ENCODE results near the gene LEMD1. TPM values are rescaled to one million over a fixed set of nuclear protein-coding genes. Genes with fewer than 3 reads are reported as not detected.

Gene LEMD1
- total RNA-seq, 1 experiment from 2014 or later, result 26.3 TPM

DNA sequence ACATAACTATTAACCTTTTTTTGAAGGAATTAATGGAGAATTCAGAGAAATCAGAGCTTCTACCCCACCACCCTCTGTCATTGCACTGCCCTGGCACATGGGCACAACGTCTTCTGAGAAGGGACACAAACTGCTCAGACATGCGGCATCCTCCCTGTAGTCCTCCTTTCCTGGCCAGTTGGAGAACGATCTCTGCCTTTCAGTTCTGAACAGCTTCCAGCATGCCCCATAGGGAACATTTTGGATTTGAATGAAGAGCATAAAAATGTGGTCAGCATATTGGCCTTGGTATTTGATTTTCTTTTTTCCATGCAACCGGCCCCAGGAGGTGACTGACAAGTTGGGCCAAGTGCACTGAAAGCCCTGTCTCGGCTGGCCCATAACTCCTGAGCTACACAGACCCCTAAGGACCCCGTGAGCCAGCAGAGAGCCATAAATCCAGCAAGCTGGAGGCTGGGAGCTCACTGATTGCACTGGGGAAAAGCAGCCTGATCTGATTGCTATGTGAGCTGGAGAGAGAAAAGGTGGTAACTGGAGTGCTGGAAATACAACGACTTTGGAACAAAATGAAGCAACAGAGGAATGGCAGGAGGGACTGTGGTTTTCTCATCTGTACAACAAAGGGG is 44.9 kb upstream of the LEMD1 start:
- CTCF ChIA-PET, result interaction anchor here (0.9 to 2.1 kb wide), 6 partner anchors 19 to 113 kb away, joined by 3 to 12 read pairs (median 6); no protein-coding TSS in a partner anchor
- POLR2A ChIA-PET, result no interaction called here
- H3K9me3 Mint-ChIP-seq, result no peaks in the 10 kb centered on the region
- no peak overlapping the region for H3K4me3 Mint-ChIP-seq
- ATAC-seq (no peak), DNase-seq (ENCODE audit: low spot score) (no peak)
- H3K27ac Mint-ChIP-seq, result no peak overlapping the region
- no peak for TF ChIP-seq NFYB (CRISPR knock-in tag; conservative IDR thresholded peaks at IDR 0.05; ENCODE audit: low read depth)
- H3K4me1 Mint-ChIP-seq, result peaks cover 17% of the 10 kb centered on the region
- peaks cover 7% of the 10 kb centered on the region for H3K27me3 Mint-ChIP-seq (ENCODE audit: low read depth)
- H3K36me3 Mint-ChIP-seq, result no peaks in the 10 kb centered on the region

DNA sequence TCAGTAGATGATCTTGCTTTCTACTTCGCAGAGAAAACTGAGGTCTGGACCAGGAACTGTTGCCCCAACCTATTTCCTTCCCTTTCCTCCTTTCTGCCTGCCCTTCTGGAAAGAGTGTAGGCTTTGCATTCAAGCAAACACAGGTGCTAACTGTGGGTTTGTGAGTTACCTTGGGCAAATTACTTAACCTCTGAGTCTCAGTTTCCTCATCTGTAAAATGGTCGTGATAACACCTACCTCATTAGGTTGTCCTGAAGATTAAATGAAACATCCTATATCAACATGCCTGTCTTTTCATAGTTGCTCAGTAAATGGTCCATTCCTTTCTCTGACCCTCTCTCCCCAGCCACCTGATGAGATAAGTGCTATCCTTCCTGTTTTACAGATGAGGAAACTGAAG is 43.5 kb upstream of the LEMD1 start:
- Mint-ChIP-seq H3K9me3 (no peaks in the 10 kb centered on the region), H3K36me3 (no peaks in the 10 kb centered on the region), H3K27ac (no peak overlapping the region), H3K27me3 (ENCODE audit: low read depth) (peaks cover 9% of the 10 kb centered on the region), H3K4me3 (no peak overlapping the region), H3K4me1 (peaks cover 17% of the 10 kb centered on the region)
- TF ChIP-seq ZNF219 (CRISPR knock-in tag; IDR thresholded peaks at IDR 0.05; ENCODE audit: borderline replicate concordance), result no peak
- no peak for TF ChIP-seq ZNF423 (CRISPR knock-in tag; IDR thresholded peaks at IDR 0.05)
- TF ChIP-seq HMGA2 (CRISPR knock-in tag; IDR thresholded peaks at IDR 0.05), result no peak
- no peak for TF ChIP-seq NFYB (CRISPR knock-in tag; conservative IDR thresholded peaks at IDR 0.05; ENCODE audit: low read depth)
- TF ChIP-seq, protein P1, sequence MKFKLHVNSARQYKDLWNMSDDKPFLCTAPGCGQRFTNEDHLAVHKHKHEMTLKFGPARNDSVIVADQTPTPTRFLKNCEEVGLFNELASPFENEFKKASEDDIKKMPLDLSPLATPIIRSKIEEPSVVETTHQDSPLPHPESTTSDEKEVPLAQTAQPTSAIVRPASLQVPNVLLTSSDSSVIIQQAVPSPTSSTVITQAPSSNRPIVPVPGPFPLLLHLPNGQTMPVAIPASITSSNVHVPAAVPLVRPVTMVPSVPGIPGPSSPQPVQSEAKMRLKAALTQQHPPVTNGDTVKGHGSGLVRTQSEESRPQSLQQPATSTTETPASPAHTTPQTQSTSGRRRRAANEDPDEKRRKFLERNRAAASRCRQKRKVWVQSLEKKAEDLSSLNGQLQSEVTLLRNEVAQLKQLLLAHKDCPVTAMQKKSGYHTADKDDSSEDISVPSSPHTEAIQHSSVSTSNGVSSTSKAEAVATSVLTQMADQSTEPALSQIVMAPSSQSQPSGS (CRISPR knock-in tag; IDR thresholded peaks at IDR 0.05; ENCODE audit: borderline replicate concordance, low read depth), result no peak
- TF ChIP-seq ZNF396 (CRISPR knock-in tag; IDR thresholded peaks at IDR 0.05; ENCODE audit: borderline replicate concordance), result no peak
- no peak for TF ChIP-seq GRHL2 (CRISPR knock-in tag; IDR thresholded peaks at IDR 0.05; ENCODE audit: insufficient replicate concordance, severe bottlenecking)
- TF ChIP-seq, protein P2, sequence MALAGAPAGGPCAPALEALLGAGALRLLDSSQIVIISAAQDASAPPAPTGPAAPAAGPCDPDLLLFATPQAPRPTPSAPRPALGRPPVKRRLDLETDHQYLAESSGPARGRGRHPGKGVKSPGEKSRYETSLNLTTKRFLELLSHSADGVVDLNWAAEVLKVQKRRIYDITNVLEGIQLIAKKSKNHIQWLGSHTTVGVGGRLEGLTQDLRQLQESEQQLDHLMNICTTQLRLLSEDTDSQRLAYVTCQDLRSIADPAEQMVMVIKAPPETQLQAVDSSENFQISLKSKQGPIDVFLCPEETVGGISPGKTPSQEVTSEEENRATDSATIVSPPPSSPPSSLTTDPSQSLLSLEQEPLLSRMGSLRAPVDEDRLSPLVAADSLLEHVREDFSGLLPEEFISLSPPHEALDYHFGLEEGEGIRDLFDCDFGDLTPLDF (CRISPR knock-in tag; IDR thresholded peaks at IDR 0.05), result no peak
- no peak for TF ChIP-seq RORB (CRISPR knock-in tag; IDR thresholded peaks at IDR 0.05)
- no peak for TF ChIP-seq RELA (CRISPR knock-in tag; IDR thresholded peaks at IDR 0.05; ENCODE audit: borderline replicate concordance)
- TF ChIP-seq OVOL2 (CRISPR knock-in tag; IDR thresholded peaks at IDR 0.05; ENCODE audit: borderline replicate concordance), result no peak
- no peak for TF ChIP-seq NR2C2 (CRISPR knock-in tag; IDR thresholded peaks at IDR 0.05)
- TF ChIP-seq, protein P3, sequence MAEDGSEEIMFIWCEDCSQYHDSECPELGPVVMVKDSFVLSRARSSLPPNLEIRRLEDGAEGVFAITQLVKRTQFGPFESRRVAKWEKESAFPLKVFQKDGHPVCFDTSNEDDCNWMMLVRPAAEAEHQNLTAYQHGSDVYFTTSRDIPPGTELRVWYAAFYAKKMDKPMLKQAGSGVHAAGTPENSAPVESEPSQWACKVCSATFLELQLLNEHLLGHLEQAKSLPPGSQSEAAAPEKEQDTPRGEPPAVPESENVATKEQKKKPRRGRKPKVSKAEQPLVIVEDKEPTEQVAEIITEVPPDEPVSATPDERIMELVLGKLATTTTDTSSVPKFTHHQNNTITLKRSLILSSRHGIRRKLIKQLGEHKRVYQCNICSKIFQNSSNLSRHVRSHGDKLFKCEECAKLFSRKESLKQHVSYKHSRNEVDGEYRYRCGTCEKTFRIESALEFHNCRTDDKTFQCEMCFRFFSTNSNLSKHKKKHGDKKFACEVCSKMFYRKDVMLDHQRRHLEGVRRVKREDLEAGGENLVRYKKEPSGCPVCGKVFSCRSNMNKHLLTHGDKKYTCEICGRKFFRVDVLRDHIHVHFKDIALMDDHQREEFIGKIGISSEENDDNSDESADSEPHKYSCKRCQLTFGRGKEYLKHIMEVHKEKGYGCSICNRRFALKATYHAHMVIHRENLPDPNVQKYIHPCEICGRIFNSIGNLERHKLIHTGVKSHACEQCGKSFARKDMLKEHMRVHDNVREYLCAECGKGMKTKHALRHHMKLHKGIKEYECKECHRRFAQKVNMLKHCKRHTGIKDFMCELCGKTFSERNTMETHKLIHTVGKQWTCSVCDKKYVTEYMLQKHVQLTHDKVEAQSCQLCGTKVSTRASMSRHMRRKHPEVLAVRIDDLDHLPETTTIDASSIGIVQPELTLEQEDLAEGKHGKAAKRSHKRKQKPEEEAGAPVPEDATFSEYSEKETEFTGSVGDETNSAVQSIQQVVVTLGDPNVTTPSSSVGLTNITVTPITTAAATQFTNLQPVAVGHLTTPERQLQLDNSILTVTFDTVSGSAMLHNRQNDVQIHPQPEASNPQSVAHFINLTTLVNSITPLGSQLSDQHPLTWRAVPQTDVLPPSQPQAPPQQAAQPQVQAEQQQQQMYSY (CRISPR knock-in tag; IDR thresholded peaks at IDR 0.05), result no peak
- TF ChIP-seq, protein P4, sequence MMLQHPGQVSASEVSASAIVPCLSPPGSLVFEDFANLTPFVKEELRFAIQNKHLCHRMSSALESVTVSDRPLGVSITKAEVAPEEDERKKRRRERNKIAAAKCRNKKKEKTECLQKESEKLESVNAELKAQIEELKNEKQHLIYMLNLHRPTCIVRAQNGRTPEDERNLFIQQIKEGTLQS (CRISPR knock-in tag; conservative IDR thresholded peaks at IDR 0.05), result no peak
- TF ChIP-seq, protein P5, sequence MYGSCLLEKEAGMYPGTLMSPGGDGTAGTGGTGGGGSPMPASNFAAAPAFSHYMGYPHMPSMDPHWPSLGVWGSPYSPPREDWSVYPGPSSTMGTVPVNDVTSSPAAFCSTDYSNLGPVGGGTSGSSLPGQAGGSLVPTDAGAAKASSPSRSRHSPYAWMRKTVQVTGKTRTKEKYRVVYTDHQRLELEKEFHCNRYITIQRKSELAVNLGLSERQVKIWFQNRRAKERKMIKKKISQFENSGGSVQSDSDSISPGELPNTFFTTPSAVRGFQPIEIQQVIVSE (CRISPR knock-in tag; IDR thresholded peaks at IDR 0.05; ENCODE audit: borderline replicate concordance), result no peak
- TF ChIP-seq, protein P6, sequence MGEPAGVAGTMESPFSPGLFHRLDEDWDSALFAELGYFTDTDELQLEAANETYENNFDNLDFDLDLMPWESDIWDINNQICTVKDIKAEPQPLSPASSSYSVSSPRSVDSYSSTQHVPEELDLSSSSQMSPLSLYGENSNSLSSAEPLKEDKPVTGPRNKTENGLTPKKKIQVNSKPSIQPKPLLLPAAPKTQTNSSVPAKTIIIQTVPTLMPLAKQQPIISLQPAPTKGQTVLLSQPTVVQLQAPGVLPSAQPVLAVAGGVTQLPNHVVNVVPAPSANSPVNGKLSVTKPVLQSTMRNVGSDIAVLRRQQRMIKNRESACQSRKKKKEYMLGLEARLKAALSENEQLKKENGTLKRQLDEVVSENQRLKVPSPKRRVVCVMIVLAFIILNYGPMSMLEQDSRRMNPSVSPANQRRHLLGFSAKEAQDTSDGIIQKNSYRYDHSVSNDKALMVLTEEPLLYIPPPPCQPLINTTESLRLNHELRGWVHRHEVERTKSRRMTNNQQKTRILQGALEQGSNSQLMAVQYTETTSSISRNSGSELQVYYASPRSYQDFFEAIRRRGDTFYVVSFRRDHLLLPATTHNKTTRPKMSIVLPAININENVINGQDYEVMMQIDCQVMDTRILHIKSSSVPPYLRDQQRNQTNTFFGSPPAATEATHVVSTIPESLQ (CRISPR knock-in tag; IDR thresholded peaks at IDR 0.05), result no peak
- TF ChIP-seq SOX15 (CRISPR knock-in tag; IDR thresholded peaks at IDR 0.05), result no peak
- no peak for TF ChIP-seq NFATC4 (CRISPR knock-in tag; IDR thresholded peaks at IDR 0.05)
- TF ChIP-seq, protein P7, sequence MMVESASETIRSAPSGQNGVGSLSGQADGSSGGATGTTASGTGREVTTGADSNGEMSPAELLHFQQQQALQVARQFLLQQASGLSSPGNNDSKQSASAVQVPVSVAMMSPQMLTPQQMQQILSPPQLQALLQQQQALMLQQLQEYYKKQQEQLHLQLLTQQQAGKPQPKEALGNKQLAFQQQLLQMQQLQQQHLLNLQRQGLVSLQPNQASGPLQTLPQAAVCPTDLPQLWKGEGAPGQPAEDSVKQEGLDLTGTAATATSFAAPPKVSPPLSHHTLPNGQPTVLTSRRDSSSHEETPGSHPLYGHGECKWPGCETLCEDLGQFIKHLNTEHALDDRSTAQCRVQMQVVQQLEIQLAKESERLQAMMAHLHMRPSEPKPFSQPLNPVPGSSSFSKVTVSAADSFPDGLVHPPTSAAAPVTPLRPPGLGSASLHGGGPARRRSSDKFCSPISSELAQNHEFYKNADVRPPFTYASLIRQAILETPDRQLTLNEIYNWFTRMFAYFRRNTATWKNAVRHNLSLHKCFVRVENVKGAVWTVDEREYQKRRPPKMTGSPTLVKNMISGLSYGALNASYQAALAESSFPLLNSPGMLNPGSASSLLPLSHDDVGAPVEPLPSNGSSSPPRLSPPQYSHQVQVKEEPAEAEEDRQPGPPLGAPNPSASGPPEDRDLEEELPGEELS (CRISPR knock-in tag; IDR thresholded peaks at IDR 0.05), result no peak
- ATAC-seq (no peak), DNase-seq (ENCODE audit: low spot score) (no peak)
- CTCF ChIA-PET, result interaction anchor here (1.8 kb wide), 1 partner anchor 111 kb away, joined by 5 read pairs; no protein-coding TSS in a partner anchor
- POLR2A ChIA-PET, result no interaction called here
